ENCODE measurements around the gene FBP2. TPM values are rescaled to one million over a fixed set of nuclear protein-coding genes. Genes with fewer than 3 reads are reported as not detected.

Gene FBP2
- total and polyA plus RNA-seq, 10 of the 15 experiments (the other 5 are each of a cell fraction or from before 2014, with no cell fraction given): 0.07 to 1.1 (median 0.12) TPM; not detected in 6

- TF ChIP-seq HSF1 (IDR thresholded peaks at IDR 0.05; ENCODE audit: low read depth, low read length) (no peak), DPF2 (IDR thresholded peaks at IDR 0.05) (peak; percentile 27; the same call in 1 of the 2 replicates), ATF3 (IDR thresholded peaks at IDR 0.05; ENCODE audit: borderline replicate concordance, extremely low read depth, low read depth, low read length) (no peak), SMAD5 (IDR thresholded peaks at IDR 0.05; ENCODE audit: low read depth) (no peak), TAF1 (IDR thresholded peaks at IDR 0.05; ENCODE audit: borderline replicate concordance, low read depth, low read length) (no peak), MYC (IDR thresholded peaks at IDR 0.05; ENCODE audit: insufficient read depth, insufficient read length, insufficient replicate concordance, low read length, severe bottlenecking) (no peak), NR2C2 (IDR thresholded peaks at IDR 0.05; ENCODE audit: borderline replicate concordance, control insufficient read depth, insufficient read length, low read depth) (no peak), SPI1 (IDR thresholded peaks at IDR 0.05; ENCODE audit: borderline replicate concordance, insufficient read depth, low read depth, low read length) (no peak), CBFB (IDR thresholded peaks at IDR 0.05; ENCODE audit: low read depth) (peak; percentile 62; the same call in 1 of the 2 replicates), MLLT1 (IDR thresholded peaks at IDR 0.05) (peak; percentile 68), MTA3 (IDR thresholded peaks at IDR 0.05; ENCODE audit: borderline replicate concordance, low read length) (no peak), CBX3 (IDR thresholded peaks at IDR 0.05; ENCODE audit: borderline replicate concordance, low read depth) (no peak), BCL11A (IDR thresholded peaks at IDR 0.05; ENCODE audit: low read depth, low read length) (no peak), RAD21 (IDR thresholded peaks at IDR 0.05; ENCODE audit: insufficient read depth, low read depth, low read length) (peak; percentile 44; the same call in 1 of the 2 replicates), JUND (IDR thresholded peaks at IDR 0.05; ENCODE audit: low read depth, low read length) (no peak), SP1 (IDR thresholded peaks at IDR 0.05; ENCODE audit: low read depth, low read length) (no peak), WRNIP1 (IDR thresholded peaks at IDR 0.05; ENCODE audit: borderline replicate concordance, low read depth, low read length) (no peak), ZNF24 (IDR thresholded peaks at IDR 0.05) (no peak), LARP7 (IDR thresholded peaks at IDR 0.05) (peak; percentile 17; the same call in 1 of the 2 replicates), EGR1 (IDR thresholded peaks at IDR 0.05; ENCODE audit: borderline replicate concordance in 1 of 2, low read depth in 2 of 2, low read length in 2 of 2) (no peak), IRF3 (IDR thresholded peaks at IDR 0.05) (no peak)
- TF ChIP-seq, protein P1, sequence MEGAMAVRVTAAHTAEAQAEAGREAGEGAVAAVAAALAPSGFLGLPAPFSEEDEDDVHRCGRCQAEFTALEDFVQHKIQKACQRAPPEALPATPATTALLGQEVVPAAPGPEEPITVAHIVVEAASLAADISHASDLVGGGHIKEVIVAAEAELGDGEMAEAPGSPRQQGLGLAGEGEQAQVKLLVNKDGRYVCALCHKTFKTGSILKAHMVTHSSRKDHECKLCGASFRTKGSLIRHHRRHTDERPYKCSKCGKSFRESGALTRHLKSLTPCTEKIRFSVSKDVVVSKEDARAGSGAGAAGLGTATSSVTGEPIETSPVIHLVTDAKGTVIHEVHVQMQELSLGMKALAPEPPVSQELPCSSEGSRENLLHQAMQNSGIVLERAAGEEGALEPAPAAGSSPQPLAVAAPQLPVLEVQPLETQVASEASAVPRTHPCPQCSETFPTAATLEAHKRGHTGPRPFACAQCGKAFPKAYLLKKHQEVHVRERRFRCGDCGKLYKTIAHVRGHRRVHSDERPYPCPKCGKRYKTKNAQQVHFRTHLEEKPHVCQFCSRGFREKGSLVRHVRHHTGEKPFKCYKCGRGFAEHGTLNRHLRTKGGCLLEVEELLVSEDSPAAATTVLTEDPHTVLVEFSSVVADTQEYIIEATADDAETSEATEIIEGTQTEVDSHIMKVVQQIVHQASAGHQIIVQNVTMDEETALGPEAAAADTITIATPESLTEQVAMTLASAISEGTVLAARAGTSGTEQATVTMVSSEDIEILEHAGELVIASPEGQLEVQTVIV (IDR thresholded peaks at IDR 0.05; ENCODE audit: borderline replicate concordance, partially characterized antibody): no peak
Observed at GRCh38 chr9:94554439-94555331, 38.9 kb downstream of the FBP2 start, which contains the start of gene PCAT7 (continued).
